Measurements from ENCODE around the gene SYNE2.
"Not testable (repeated sequence)": the region's sequence is repeated elsewhere in the genome, so short reads cannot be mapped to it uniquely, and the experiment has no call there.

SYNE2 gene

DNA sequence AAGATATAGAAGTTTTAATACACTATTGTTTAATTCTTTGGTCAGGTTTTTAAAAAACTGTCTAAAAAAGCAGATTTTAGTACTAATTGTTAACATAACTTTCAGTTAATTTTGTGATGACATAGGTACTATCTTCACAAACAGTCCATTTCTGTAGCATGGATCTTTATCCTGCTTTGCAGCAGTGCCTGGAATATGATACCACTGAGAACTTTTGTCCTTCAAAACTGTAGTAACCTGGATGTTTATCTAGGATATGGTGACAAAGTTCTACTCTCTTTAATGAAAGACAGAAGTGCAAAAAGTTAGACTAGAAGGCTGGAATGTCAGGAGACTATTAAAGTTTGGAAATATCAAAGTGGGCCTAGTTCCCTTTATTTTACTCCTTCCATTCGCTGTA lies 159.9 kb downstream of the SYNE2 start:
- in situ Hi-C loops (cut with MboI; ENCODE audit: low sequenced_read_pairs): no loop called here

DNA sequence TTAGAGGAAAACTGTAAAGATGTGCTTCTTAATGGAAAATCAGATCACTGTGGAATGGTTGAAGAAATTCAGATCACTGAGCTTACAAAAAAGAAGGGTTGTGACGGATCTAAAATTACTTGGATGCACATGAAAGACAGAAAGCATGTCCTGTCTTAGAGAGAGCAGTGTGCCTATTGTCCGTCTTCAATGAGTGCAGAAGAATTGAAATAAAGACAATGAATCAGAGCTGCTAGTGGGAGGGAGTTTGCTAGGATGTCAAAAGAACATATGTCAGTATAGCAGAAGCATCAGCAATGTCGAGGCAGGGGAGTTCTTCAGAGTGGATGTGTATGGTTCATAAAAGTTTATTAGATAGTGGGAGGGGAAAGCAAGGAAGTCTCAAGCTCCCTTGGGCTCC lies 172.7 kb downstream of the SYNE2 start:
- in situ Hi-C loops (cut with MboI; ENCODE audit: low sequenced_read_pairs): no loop called here

- in situ Hi-C loops (cut with MboI; ENCODE audit: low sequenced_read_pairs): no loop called here
Measured at GRCh38 chr14:64026600-64026999, 173.8 kb downstream of the SYNE2 start.

GRCh38 chr14:64035143-64035542 lies 182.3 kb downstream of the SYNE2 start:
- in situ Hi-C loops (cut with MboI; ENCODE audit: low sequenced_read_pairs): no loop called here

DNA sequence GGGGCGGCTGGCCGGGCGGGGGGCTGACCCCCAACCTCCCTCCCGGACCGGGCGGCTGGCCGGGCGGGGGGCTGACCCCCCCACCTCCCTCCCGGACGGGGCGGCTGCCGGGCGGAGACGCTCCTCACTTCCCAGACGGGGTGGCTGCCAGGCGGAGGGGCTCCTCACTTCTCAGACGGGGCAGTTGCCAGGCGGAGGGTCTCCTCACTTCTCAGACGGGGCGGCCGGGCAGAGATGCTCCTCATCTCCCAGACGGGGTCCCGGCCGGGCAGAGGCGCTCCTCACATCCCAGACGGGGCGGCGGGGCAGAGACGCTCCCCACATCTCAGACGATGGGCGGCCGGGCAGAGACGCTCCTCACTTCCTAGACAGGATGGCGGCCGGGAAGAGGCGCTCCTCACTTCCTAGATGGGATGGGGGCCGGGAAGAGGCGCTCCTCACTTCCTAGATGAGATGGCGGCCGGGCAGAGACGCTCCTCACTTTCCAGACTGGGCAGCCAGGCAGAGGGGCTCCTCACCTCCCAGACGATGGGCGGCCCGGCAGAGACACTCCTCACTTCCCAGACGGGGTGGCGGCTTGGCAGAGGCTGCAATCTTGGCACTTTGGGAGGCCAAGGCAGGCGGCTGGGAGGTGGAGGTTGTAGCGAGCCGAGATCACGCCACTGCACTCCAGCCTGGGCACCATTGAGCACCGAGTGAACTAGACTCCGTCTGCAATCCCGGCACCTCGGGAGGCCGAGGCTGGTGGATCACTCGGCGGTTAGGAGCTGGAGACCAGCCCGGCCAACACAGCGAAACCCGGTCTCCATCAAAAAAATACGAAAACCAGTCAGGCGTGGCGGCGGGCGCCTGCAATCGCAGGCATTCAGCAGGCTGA lies 185.3 kb downstream of the SYNE2 start:
- in situ Hi-C loops (cut with MboI; ENCODE audit: low sequenced_read_pairs): not testable (repeated sequence)

DNA sequence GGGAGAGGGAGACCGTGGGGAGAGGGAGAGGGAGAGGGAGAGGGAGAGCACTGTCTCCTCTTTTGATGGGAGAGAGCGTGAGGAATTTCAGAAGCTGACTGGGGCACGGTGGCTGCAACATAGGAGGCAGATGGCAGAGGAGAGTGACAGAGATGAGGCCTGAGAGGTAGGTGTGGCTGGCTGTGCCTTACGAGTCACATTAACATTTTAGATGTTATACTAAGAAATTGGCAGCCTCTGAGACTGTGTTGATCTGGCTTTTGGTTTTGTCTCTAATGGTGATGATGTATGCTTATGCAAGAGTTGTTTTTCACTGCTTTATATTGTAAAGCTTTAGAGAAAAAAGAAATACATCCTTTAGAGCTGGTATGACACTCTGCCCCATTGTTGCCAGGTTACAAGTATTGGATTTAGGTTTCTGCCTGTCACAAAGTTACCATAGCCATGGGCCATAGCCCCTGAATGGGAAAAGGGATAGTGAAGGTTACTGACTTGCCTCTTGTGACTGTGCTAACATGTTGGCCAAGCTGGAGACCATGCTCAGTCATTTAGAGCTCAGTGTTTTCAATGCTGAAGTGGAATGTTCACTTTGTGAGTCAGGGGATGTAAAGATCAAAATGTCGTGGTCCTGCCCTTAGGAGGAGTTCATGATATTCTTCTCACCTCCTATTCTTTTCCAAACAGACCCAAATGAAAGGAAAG lies 186.2 kb downstream of the SYNE2 start:
- in situ Hi-C loops (cut with MboI; ENCODE audit: low sequenced_read_pairs): no loop called here

GRCh38 chr14:64040044-64040443 lies 187.2 kb downstream of the SYNE2 start:
- in situ Hi-C loops (cut with MboI; ENCODE audit: low sequenced_read_pairs): no loop called here

GRCh38 chr14:64043296-64043695 lies 190.5 kb downstream of the SYNE2 start:
- in situ Hi-C loops (cut with MboI; ENCODE audit: low sequenced_read_pairs): not testable (repeated sequence)

- in situ Hi-C loops (cut with MboI; ENCODE audit: low sequenced_read_pairs): no loop called here
Measured at GRCh38 chr14:64045091-64045490, 192.3 kb downstream of the SYNE2 start.

GRCh38 chr14:64049616-64050381 lies 197.0 kb downstream of the SYNE2 start:
- in situ Hi-C loops (cut with MboI; ENCODE audit: low sequenced_read_pairs): no loop called here

GRCh38 chr14:64053694-64054669 lies 201.2 kb downstream of the SYNE2 start:
- in situ Hi-C loops (cut with MboI; ENCODE audit: low sequenced_read_pairs): no loop called here

- in situ Hi-C loops (cut with MboI; ENCODE audit: low sequenced_read_pairs): no loop called here
Measured at GRCh38 chr14:64059454-64060198, 206.8 kb downstream of the SYNE2 start.

GRCh38 chr14:64060199-64060545 lies 207.4 kb downstream of the SYNE2 start:
- in situ Hi-C loops (cut with MboI; ENCODE audit: low sequenced_read_pairs): no loop called here

GRCh38 chr14:64060648-64061096 lies 207.9 kb downstream of the SYNE2 start:
- in situ Hi-C loops (cut with MboI; ENCODE audit: low sequenced_read_pairs): no loop called here

- in situ Hi-C loops (cut with MboI; ENCODE audit: low sequenced_read_pairs): no loop called here
Measured at GRCh38 chr14:64061115-64061514, 208.3 kb downstream of the SYNE2 start.

- in situ Hi-C loops (cut with MboI; ENCODE audit: low sequenced_read_pairs): no loop called here
Measured at GRCh38 chr14:64061706-64062105, 208.9 kb downstream of the SYNE2 start.

- in situ Hi-C loops (cut with MboI; ENCODE audit: low sequenced_read_pairs): no loop called here
Measured at GRCh38 chr14:64062381-64063115, 209.7 kb downstream of the SYNE2 start.

DNA sequence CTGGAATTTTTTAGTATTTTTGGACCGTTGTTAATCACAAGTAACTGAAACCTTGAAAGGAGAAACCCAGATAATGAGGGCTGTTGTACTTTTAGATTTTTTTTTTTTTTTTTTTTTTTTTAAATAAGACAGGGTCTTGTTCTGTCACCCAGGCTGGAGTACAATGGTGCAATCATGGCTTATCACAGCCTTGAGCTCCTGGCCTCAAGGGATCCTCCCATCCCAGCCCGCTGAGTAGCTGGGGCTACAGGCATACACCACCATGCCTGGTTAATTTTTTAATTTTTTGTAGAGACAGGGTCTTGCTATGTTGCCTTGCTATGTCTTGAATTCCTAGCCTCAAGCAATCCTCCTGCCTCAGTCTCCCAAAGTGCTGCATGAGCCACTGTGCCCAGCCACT lies 211.6 kb downstream of the SYNE2 start:
- in situ Hi-C loops (cut with MboI; ENCODE audit: low sequenced_read_pairs): no loop called here
